Measurements from ENCODE around the gene NRP1. TPM values are rescaled to one million over a fixed set of nuclear protein-coding genes. Genes with fewer than 3 reads are reported as not detected.

The NRP1 gene
- total RNA-seq, 4 donors from 2014 or later = 17.7 to 47.0 (median 21.0) TPM

DNA sequence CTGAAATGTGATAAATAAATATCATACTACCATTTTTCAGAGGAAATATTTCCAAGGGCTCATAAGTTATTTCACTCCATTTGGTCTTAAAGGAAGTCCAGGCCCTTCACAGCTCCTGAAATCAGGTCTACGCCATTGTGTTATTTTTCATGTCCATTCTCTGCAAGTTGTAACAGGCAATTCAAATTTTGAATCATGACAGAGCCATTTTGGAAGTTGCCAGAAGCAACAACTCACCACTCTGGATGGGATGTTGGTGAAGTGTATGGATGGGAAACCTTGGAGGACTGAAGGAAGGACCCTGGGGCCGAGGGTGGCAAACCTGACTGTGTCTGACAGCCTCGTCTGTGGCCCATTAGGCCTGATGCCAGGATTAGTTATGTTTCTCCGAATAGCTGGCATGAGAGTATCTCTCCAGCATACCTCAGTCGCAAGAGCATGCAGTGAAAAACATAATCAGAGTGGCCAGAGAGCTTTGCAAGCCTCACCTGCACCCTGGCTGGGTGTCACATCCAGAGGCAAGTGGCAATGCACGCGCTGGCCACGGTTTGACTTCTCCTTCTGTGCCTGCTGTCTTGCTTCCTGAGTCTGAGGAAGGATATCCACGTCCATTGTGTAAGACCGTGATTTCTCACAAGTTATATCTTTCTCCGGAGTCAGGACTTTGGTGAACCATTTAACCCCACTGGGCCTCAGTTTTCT is 87.1 kb downstream of the NRP1 start:
- H3K4me1 ChIP-seq = no peaks in the 10 kb centered on the region
- no peaks in the 10 kb centered on the region for H3K9me3 ChIP-seq
- DNase-seq = no peak
- TF ChIP-seq, protein P1, sequence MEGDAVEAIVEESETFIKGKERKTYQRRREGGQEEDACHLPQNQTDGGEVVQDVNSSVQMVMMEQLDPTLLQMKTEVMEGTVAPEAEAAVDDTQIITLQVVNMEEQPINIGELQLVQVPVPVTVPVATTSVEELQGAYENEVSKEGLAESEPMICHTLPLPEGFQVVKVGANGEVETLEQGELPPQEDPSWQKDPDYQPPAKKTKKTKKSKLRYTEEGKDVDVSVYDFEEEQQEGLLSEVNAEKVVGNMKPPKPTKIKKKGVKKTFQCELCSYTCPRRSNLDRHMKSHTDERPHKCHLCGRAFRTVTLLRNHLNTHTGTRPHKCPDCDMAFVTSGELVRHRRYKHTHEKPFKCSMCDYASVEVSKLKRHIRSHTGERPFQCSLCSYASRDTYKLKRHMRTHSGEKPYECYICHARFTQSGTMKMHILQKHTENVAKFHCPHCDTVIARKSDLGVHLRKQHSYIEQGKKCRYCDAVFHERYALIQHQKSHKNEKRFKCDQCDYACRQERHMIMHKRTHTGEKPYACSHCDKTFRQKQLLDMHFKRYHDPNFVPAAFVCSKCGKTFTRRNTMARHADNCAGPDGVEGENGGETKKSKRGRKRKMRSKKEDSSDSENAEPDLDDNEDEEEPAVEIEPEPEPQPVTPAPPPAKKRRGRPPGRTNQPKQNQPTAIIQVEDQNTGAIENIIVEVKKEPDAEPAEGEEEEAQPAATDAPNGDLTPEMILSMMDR (IDR thresholded peaks at IDR 0.05) = no peak
- no peak for TF ChIP-seq POLR2A (IDR thresholded peaks at IDR 0.05)
- H3K4me3 ChIP-seq = no peak overlapping the region
- no peak overlapping the region for H3K27ac ChIP-seq
- H3K27me3 ChIP-seq = no peaks in the 10 kb centered on the region
- H3K36me3 ChIP-seq = peaks cover 0 to 16% (median 0%) of the 10 kb centered on the region in 3 donors

DNA sequence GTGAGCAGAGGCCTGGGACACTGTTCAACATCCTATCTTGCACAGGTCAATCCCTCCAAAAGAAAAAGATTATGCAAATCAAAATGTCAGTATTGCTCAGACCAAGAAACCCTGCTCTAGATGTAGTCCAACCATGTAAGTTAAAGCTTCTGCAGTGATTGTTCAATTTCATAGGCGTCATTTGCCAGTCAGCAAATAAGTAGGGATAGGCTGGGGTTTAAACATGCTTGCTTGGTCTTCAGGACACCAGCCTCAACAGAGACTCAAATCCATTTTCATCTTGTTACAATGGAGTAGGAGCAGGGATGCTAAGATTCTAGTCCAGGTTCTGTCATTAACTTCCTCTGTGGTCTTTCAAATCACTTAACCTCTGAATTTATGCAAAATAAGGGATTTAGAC is 89.1 kb downstream of the NRP1 start:
- no peaks in the 10 kb centered on the region for H3K9me3 ChIP-seq
- H3K27ac ChIP-seq = no peak overlapping the region
- H3K4me3 ChIP-seq = no peak overlapping the region
- H3K27me3 ChIP-seq = no peaks in the 10 kb centered on the region
- no peaks in the 10 kb centered on the region for H3K4me1 ChIP-seq
- TF ChIP-seq POLR2A (IDR thresholded peaks at IDR 0.05) = no peak
- TF ChIP-seq, protein P1 (IDR thresholded peaks at IDR 0.05) = no peak
- H3K36me3 ChIP-seq = peaks cover 0 to 7% (median 0%) of the 10 kb centered on the region in 3 donors
- no peak for DNase-seq

DNA sequence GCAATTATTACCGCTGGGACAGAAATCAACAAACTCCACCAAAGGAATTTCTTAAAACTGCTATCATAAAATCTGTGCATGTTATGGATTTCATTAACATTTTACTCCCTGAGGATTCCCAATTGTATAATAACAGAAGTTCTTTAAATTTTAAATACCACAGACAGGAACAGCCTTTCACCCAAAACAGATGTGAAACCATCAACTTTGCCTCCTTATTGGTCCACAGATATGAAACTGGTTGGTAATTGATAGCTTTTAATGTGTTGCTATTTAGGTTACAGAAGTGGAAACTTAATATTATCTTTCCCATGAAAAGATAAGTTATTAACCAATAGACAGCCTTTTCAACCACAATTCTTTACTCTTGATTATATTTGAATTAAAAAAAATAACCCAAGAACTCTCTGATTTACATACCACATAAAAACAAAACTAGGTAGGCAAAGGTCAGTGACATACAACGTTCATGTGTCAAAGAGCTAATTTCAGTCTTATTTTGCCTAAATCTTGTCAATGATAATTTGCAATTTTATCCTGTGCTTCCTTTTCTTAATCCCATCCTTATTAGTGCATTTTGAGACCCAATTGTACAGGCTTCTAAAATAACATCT is 90.0 kb downstream of the NRP1 start:
- TF ChIP-seq, protein P1 (IDR thresholded peaks at IDR 0.05) = no peak
- no peak for TF ChIP-seq POLR2A (IDR thresholded peaks at IDR 0.05)
- H3K9me3 ChIP-seq = no peaks in the 10 kb centered on the region
- no peak overlapping the region for H3K27ac ChIP-seq
- no peak for DNase-seq
- no peaks in the 10 kb centered on the region for H3K27me3 ChIP-seq
- H3K4me3 ChIP-seq = no peak overlapping the region
- peaks cover 0 to 7% (median 0%) of the 10 kb centered on the region in 3 donors for H3K36me3 ChIP-seq
- H3K4me1 ChIP-seq = no peaks in the 10 kb centered on the region

DNA sequence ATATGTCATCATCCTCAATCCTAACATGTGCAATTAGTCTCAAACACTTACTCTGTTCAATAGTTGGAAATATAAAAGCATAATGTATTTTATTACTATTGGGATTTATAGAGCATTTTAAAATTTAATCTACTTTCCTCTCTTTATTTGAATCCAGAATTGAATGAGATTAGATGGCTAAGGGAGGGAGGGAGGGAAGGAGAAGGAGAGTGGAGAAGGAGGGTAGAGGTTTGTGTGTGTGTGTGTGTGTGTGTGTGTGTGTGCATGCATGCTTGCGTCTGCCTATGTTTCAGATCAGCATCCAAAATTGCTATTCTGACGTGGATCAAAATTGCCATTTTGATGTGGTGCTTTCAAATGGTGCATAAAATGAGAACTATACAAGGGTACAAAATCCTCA is 90.8 kb downstream of the NRP1 start:
- peaks cover 0 to 7% (median 0%) of the 10 kb centered on the region in 3 donors for H3K36me3 ChIP-seq
- H3K27ac ChIP-seq = no peak overlapping the region
- DNase-seq = no peak
- H3K9me3 ChIP-seq = no peaks in the 10 kb centered on the region
- no peak for TF ChIP-seq POLR2A (IDR thresholded peaks at IDR 0.05)
- TF ChIP-seq, protein P1 (IDR thresholded peaks at IDR 0.05) = no peak
- H3K27me3 ChIP-seq = no peaks in the 10 kb centered on the region
- H3K4me1 ChIP-seq = no peaks in the 10 kb centered on the region
- H3K4me3 ChIP-seq = no peak overlapping the region

DNA sequence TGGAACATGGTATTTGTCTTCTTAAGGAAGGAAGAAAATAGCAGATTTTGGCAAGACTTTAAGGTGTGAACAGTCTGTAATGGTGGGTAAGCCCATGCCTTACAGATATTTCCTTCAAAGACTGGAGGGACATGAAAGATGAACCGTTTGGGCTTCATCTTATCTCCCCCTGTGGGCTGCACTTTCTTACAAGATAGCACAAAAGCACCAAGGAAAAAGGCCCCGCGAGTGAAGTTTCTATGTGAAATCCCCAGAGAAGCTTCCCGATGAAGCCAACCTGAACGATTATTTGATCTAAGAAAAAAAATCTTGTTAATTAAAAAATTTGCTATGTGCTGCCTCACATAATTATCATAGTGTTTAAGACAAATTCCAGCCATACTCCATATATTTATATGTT is 91.5 kb downstream of the NRP1 start:
- H3K27ac ChIP-seq = no peak overlapping the region
- H3K27me3 ChIP-seq = no peaks in the 10 kb centered on the region
- TF ChIP-seq, protein P1 (IDR thresholded peaks at IDR 0.05) = no peak
- TF ChIP-seq POLR2A (IDR thresholded peaks at IDR 0.05) = no peak
- no peaks in the 10 kb centered on the region for H3K4me1 ChIP-seq
- H3K4me3 ChIP-seq = no peak overlapping the region
- DNase-seq = no peak
- no peaks in the 10 kb centered on the region for H3K9me3 ChIP-seq
- H3K36me3 ChIP-seq = peaks cover 0 to 6% (median 0%) of the 10 kb centered on the region in 3 donors

Measured in Peyer's patch (tissue), 4 donors.